Kidney (tissue), 14 donors: ENCODE data around the gene RFLNA. TPM values are rescaled to one million over a fixed set of nuclear protein-coding genes. Genes with fewer than 3 reads are reported as not detected.

Source experiments
- DNase-seq, 5 donors: peaks; one replicate each; pipeline ENCODE4 v3.0.0-alpha.2; 2013 to 2020
- FAIRE-seq: peaks from 2 replicates; lab custom pipeline; 2012; peaks lifted over from hg19 to GRCh38; lab: Jason Lieb, UNC
- H3K27ac ChIP-seq, 2 donors: one replicate each; pipeline ENCODE4 v1.7.0; 2013; ENCODE audit warnings: low read depth in 2 of 2, low read length in 2 of 2, inconsistent platforms in 1 of 2
- H3K27me3 ChIP-seq: one replicate; pipeline ENCODE4 v1.7.1; 2013; ENCODE audit warnings: low read length, inconsistent platforms; ENCODE audit not compliant: control insufficient read depth, insufficient read depth
- H3K36me3 ChIP-seq, 3 donors: one replicate each; pipeline versions ENCODE4 v1.7.0 to v1.7.1; 2013; ENCODE audit warnings: low read length in 3 of 3, control low read depth in 1 of 3, inconsistent platforms in 1 of 3; ENCODE audit not compliant: insufficient read depth in 3 of 3, control insufficient read depth in 2 of 3
- H3K4me1 ChIP-seq, 3 donors: one replicate each; pipeline versions ENCODE4 v1.7.0 to v1.7.1; 2013; ENCODE audit warnings: low read length in 3 of 3, inconsistent platforms in 1 of 3, low read depth in 1 of 3; ENCODE audit not compliant: control insufficient read depth in 2 of 3, insufficient read depth in 2 of 3
- H3K4me3 ChIP-seq, 3 donors: one replicate each; pipeline versions ENCODE4 v1.7.0 to v1.8.1; 2013; ENCODE audit warnings: low read length in 3 of 3, control low read depth in 1 of 3, inconsistent platforms in 1 of 3
- H3K9ac ChIP-seq, 3 donors: one replicate each; pipeline versions ENCODE4 v1.7.0 to v1.7.1; 2013; ENCODE audit warnings: low read length in 3 of 3, control low read depth in 1 of 3, inconsistent platforms in 1 of 3
- H3K9me3 ChIP-seq, 3 donors: one replicate each; pipeline versions ENCODE4 v1.7.0 to v1.7.1; 2013; ENCODE audit warnings: low read length in 3 of 3, control low read depth in 1 of 3, inconsistent platforms in 1 of 3; ENCODE audit not compliant: control insufficient read depth in 2 of 3, insufficient read depth in 1 of 3
- CTCF ChIP-seq: IDR thresholded peaks from 3 replicates; pipeline ENCODE4 v1.5.1; 2012; ENCODE audit warnings: mild to moderate bottlenecking, moderate library complexity, borderline replicate concordance; ENCODE audit not compliant: insufficient read depth; ENCODE audit errors: extremely low read depth
- intact Hi-C: fragments of 100-400 bp; cut with DNase I; formaldehyde crosslinking; loops from one replicate; pipeline ENCODE4 v1.11.1; 2022
- polyA plus RNA-seq: library from polyadenylated mRNA; stranded (reverse); fragments of 350-450 nt; fragmentation: Illumina TruSeq; extraction: RNeasy Lipid Tissue Mini Kit (QIAGEN cat#74804); gene quantifications from one replicate; pipeline ENCODE4 v1.2.3, GENCODE V29; 2014; ENCODE audit warnings: low read depth, low replicate concordance; ENCODE audit not compliant: insufficient read depth
- total RNA-seq: library from RNA; stranded (reverse); fragmentation: NEBNext Ultra II Directional; extraction: Animal tissue kit (Norgen Biotek cat#: 25700); gene quantifications from one replicate; pipeline ENCODE4 v1.2.1, GENCODE V29; 2021
- donor health status: control.
- donor health status: control.
- donor health status: control.
- donor health status: control.
- donor health status: control.
- donor health status: DM: yes; HTN: yes; CAD: no.
- donor health status: Normal renal cell carcinoma (clear cell type).

Gene RFLNA
- total and polyA plus RNA-seq, 2 donors from 2014 or later: 0.76 to 0.82 TPM

GRCh38 chr12:124295431-124296058 is 652 bp downstream of the RFLNA start:
- Histone ChIP-seq H3K27ac (no peak overlapping the region), H3K4me3 (peak overlapping the region in 2 of 3 donors; percentile 39 to 51), H3K9me3 (no peaks in the 10 kb centered on the region), H3K36me3 (no peaks in the 10 kb centered on the region), H3K4me1 (peaks cover 0 to 5% (median 0%) of the 10 kb centered on the region in 3 donors), H3K27me3 (no peaks in the 10 kb centered on the region), H3K9ac (peak overlapping the region in 1 of 3 donors; percentile 22)
- no peak for TF ChIP-seq CTCF
- DNase-seq (peak in 1 of 5 donors; percentile 66), FAIRE-seq (no peak)
- intact Hi-C loops: no loop called here

GRCh38 chr12:124296295-124296915 is 1.5 kb downstream of the RFLNA start:
- no peaks in the 10 kb centered on the region for H3K9me3 ChIP-seq
- TF ChIP-seq CTCF: no peak
- H3K4me3 ChIP-seq: peak overlapping the region in 1 of 3 donors; percentile 21
- H3K36me3 ChIP-seq: no peaks in the 10 kb centered on the region
- no peaks in the 10 kb centered on the region for H3K27me3 ChIP-seq
- H3K4me1 ChIP-seq: peaks cover 0 to 5% (median 0%) of the 10 kb centered on the region in 3 donors
- FAIRE-seq (no peak), DNase-seq (peak; percentile 50 to 70 (median 65))
- no peak overlapping the region for H3K27ac ChIP-seq
- intact Hi-C loops: no loop called here
- no peak overlapping the region for H3K9ac ChIP-seq

DNA sequence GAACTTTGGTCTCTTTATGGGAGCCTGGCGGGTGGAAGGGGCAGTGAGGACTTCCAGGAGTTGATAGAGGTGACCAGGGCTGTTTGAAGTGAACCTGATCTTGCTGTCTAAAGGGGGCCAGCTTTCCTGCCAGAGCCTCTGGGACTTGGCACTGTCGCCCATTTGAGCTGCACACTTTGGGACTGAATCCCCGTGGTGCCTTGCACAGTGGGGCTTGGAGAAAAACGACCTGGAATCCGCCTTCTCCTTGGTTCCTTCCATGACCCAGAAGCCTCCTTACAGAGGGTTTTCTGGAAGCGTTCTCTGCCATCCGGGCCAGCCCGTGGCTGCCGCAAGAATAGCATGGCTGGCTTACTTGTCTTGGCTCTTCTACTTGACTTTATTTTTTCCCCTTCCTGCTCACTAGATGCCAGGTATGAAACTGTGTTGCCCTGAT is 2.0 kb downstream of the RFLNA start:
- Histone ChIP-seq H3K4me1 (peaks cover 0 to 5% (median 0%) of the 10 kb centered on the region in 3 donors), H3K27me3 (no peaks in the 10 kb centered on the region), H3K4me3 (peak overlapping the region in 1 of 3 donors; percentile 21), H3K36me3 (no peaks in the 10 kb centered on the region), H3K9ac (no peak overlapping the region), H3K9me3 (no peaks in the 10 kb centered on the region), H3K27ac (no peak overlapping the region)
- DNase-seq: peak in 1 of 5 donors; percentile 59
- TF ChIP-seq CTCF: no peak
- intact Hi-C loops: no loop called here
- FAIRE-seq: no peak
